ENCODE results near the gene TUBB.
"Not testable (repeated sequence)": the region's sequence is repeated elsewhere in the genome, so short reads cannot be mapped to it uniquely, and the experiment has no call there.

Gene TUBB

GRCh38 chr6:30741063-30741779, 21.1 kb downstream of the TUBB start:
- no peak for DNase-seq

GRCh38 chr6:30741789-30742315, 21.7 kb downstream of the TUBB start:
- no peak for DNase-seq

- peak; percentile 97 for DNase-seq
Measured at GRCh38 chr6:30742316-30743098, 22.4 kb downstream of the TUBB start, which contains the start of gene FLOT1. FLOT1 (minus strand) TSS chr6:30742687; CDS start chr6:30742189, 498 bp downstream.

GRCh38 chr6:30743099-30744053, 23.2 kb downstream of the TUBB start:
- no peak for DNase-seq

- peak; percentile 94 for DNase-seq
Measured at GRCh38 chr6:30744054-30744805, 24.1 kb downstream of the TUBB start, which contains the start of gene IER3. IER3 (minus strand) TSS chr6:30744547; CDS start chr6:30744518, 29 bp downstream.

GRCh38 chr6:30747300-30747687, 27.1 kb downstream of the TUBB start:
- DNase-seq = no peak

- no peak for DNase-seq
Measured at GRCh38 chr6:30747902-30748769, 28.0 kb downstream of the TUBB start.

- DNase-seq = no peak
Measured at GRCh38 chr6:30748851-30749540, 28.8 kb downstream of the TUBB start.

- no peak for DNase-seq
Measured at GRCh38 chr6:30749554-30750378, 29.6 kb downstream of the TUBB start.

- no peak for DNase-seq
Measured at GRCh38 chr6:30750379-30750668, 30.2 kb downstream of the TUBB start.

- peak; percentile 100 for DNase-seq
Measured at GRCh38 chr6:30752157-30752927, 32.2 kb downstream of the TUBB start.

GRCh38 chr6:30754631-30755030, 34.5 kb downstream of the TUBB start:
- no peak for DNase-seq

- not testable (repeated sequence) for DNase-seq
Measured at GRCh38 chr6:30756405-30757003, 36.4 kb downstream of the TUBB start.

GRCh38 chr6:30757261-30757904, 37.2 kb downstream of the TUBB start:
- DNase-seq = no peak

GRCh38 chr6:30759575-30760239, 39.6 kb downstream of the TUBB start:
- peak; percentile 50 for DNase-seq

GRCh38 chr6:30760549-30760948, 40.4 kb downstream of the TUBB start:
- no peak for DNase-seq

GRCh38 chr6:30761791-30762429, 41.8 kb downstream of the TUBB start:
- no peak for DNase-seq

Data from T1000 (cell line).